Right lobe of liver (tissue), 4 donors: ENCODE results near the gene NR1D1.

Experiments used
- POLR2A ChIP-seq: fragments of 450-650 bp; IDR thresholded peaks from one replicate; pipeline ENCODE4 v1.6.1; 2017; ENCODE audit warnings: antibody characterized with exemption, mild to moderate bottlenecking
- TF ChIP-seq, protein P1 (sequence below), 4 donors: fragments of 200-600 bp in 3 of 4; fragments of 450-650 bp in 1 of 4; IDR thresholded peaks; one replicate each; pipeline versions ENCODE4 v1.5.1 to v1.8.0; 2016 to 2022; ENCODE audit warnings: antibody characterized with exemption in 4 of 4, mild to moderate bottlenecking in 2 of 4
- donor health status: DM: no; HTN: no; CAD: no.
- donor health status: DM: no; HTN: no; CAD: no.
- donor health status: DM: no; HTN: yes; CAD: no.

DNA sequence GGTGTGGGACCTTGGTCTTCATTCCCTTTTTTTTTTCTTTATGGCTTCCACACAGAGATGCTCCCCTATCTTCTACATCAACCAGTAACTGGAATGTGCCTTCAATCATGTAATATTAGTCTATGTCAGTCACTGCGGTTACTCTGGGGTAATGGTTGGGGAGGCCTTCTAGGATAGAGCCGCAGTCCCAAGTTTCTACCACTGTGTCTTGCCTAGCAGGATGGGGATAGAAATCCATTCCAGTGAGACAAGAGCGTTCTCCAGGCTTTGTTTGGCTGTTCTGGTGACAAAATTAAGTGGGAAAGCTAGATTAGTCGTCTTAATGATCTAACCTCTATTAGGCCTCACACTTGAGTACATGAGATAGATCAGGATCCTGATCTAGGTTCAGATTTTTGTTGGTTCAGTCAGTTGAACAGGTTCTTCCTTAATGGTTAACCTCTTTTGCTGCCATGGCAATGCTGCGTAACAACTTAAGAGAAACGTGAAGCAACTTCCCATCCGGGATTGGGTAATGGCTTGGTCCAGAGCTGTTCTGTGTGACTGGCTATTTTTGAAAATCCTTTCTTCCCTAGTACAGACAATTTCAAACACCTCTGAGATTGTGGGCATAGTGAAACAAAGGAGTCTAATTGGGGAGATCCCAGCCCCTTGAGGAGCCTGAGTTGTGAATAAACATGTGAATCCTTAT is 30.1 kb upstream of the NR1D1 start:
- TF ChIP-seq, protein P1, sequence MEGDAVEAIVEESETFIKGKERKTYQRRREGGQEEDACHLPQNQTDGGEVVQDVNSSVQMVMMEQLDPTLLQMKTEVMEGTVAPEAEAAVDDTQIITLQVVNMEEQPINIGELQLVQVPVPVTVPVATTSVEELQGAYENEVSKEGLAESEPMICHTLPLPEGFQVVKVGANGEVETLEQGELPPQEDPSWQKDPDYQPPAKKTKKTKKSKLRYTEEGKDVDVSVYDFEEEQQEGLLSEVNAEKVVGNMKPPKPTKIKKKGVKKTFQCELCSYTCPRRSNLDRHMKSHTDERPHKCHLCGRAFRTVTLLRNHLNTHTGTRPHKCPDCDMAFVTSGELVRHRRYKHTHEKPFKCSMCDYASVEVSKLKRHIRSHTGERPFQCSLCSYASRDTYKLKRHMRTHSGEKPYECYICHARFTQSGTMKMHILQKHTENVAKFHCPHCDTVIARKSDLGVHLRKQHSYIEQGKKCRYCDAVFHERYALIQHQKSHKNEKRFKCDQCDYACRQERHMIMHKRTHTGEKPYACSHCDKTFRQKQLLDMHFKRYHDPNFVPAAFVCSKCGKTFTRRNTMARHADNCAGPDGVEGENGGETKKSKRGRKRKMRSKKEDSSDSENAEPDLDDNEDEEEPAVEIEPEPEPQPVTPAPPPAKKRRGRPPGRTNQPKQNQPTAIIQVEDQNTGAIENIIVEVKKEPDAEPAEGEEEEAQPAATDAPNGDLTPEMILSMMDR (IDR thresholded peaks at IDR 0.05): no peak
- no peak for TF ChIP-seq POLR2A
